ENCODE data around the gene MTHFD1L. TPM values are rescaled to one million over a fixed set of nuclear protein-coding genes. Genes with fewer than 3 reads are reported as not detected.

MTHFD1L gene
- total and polyA plus RNA-seq, 2 of the 8 experiments (the other 6 are each of a cell fraction or from before 2014, with no cell fraction given): 29.2 to 105 TPM

- Histone ChIP-seq H3K9me3 (ENCODE audit: insufficient read depth in 2 of 2, low read depth in 1 of 2, low read length in 1 of 2) (no peaks in the 10 kb centered on the region), H4K8ac (ENCODE audit: extremely low read depth, insufficient read depth, low read length) (no peak overlapping the region), H3K27me3 (replicated peaks in 1 of 4; ENCODE audit: control insufficient read depth in 3 of 4, extremely low read depth in 1 of 4, insufficient read depth in 3 of 4, low read length in 3 of 4) (no peaks in the 10 kb centered on the region), H4K5ac (ENCODE audit: insufficient read length, low read depth, low read length) (no peak overlapping the region), H2AFZ (ENCODE audit: low read length) (no peak overlapping the region), H3K27ac (ENCODE audit: low read depth, low read length) (no peak overlapping the region), H3K79me1 (ENCODE audit: low read depth, low read length) (no peaks in the 10 kb centered on the region; the same call in 1 of the 2 replicates), H3K4me1 (replicated peaks in 1 of 4; ENCODE audit: control insufficient read depth in 3 of 4, insufficient read depth in 4 of 4, low read length in 3 of 4) (no peaks in the 10 kb centered on the region), H3K9ac (replicated peaks in 1 of 4; ENCODE audit: extremely low read depth in 1 of 4, low read depth in 3 of 4, low read length in 3 of 4) (no peak overlapping the region), H4K20me1 (replicated peaks in 1 of 2; ENCODE audit: control insufficient read depth in 1 of 2, insufficient read depth in 2 of 2, low read length in 2 of 2) (peaks cover 0 to 2% of the 10 kb centered on the region in 2 experiments), H3K4me2 (ENCODE audit: insufficient read depth in 1 of 2, low read depth in 2 of 2, low read length in 2 of 2) (no peak overlapping the region), H2BK120ac (replicated peaks; ENCODE audit: low read depth, low read length) (no peak overlapping the region), H3K4me3 (ENCODE audit: extremely low read depth in 1 of 4, insufficient read depth in 2 of 4, low read depth in 3 of 4, low read length in 4 of 4) (no peak overlapping the region), H3K56ac (replicated peaks; ENCODE audit: insufficient read length, low read depth, low read length) (no peak overlapping the region), H4K91ac (replicated peaks; ENCODE audit: insufficient read length, low read length) (no peak overlapping the region), H2BK15ac (ENCODE audit: low read length) (no peak overlapping the region), H3K23me2 (ENCODE audit: low read depth, low read length) (no peaks in the 10 kb centered on the region), H2BK20ac (ENCODE audit: low read length) (no peak overlapping the region), H3K4ac (replicated peaks; ENCODE audit: insufficient read length, low read depth, low read length) (no peak overlapping the region), H3K14ac (ENCODE audit: insufficient read length) (no peak overlapping the region), H3K18ac (ENCODE audit: extremely low read depth, low read length) (no peak overlapping the region), H3K23ac (ENCODE audit: insufficient read length) (no peak overlapping the region), H3K36me3 (ENCODE audit: control insufficient read depth in 2 of 4, insufficient read depth in 4 of 4, low read length in 3 of 4) (peaks cover 2 to 37% (median 8%) of the 10 kb centered on the region in 4 experiments; a peak in 4 of 8 replicates), H3K79me2 (ENCODE audit: control insufficient read depth in 1 of 2, insufficient read depth in 2 of 2, low read length in 2 of 2) (no peaks in the 10 kb centered on the region), H2BK5ac (ENCODE audit: low read depth, low read length) (no peak overlapping the region), H2BK12ac (ENCODE audit: low read depth, low read length) (no peak overlapping the region), H2AK5ac (ENCODE audit: low read depth, low read length) (no peak overlapping the region)
- FAIRE-seq (no peak), DNase-seq (ENCODE audit: low read depth in 1 of 2, low spot score in 2 of 2) (no peak)
- 91% methylated on average over 7 of the region's 7 CpGs; no CpG with 5 or more reads in 1 of the 2 experiments for WGBS, 2 experiments (ENCODE audit: extremely low coverage in 1 of 2, insufficient coverage in 1 of 2, insufficient read length in 1 of 2, insufficient replicate concordance in 2 of 2, low coverage in 1 of 2, low lambda C conversion rate in 2 of 2, missing lambda C conversion rate in 1 of 2)
- ChIA-PET POLR2A (ENCODE audit: partially characterized antibody) (no interaction called here), CTCF (ENCODE audit: partially characterized antibody) (interaction anchor here (1.2 to 2.4 kb wide), 5 partner anchors 9 to 415 kb away, joined by 4 to 9 read pairs (median 6); no protein-coding TSS in a partner anchor)
- TF ChIP-seq POLR2AphosphoS5 (IDR thresholded peaks at IDR 0.05; ENCODE audit: low read depth, low read length): no peak
- no peak for TF ChIP-seq POU5F1 (IDR thresholded peaks at IDR 0.05; ENCODE audit: low read depth, low read length)
- TF ChIP-seq CHD2 (IDR thresholded peaks at IDR 0.05; ENCODE audit: low read length): no peak
- TF ChIP-seq SIRT6 (IDR thresholded peaks at IDR 0.05; ENCODE audit: low read length): no peak
- TF ChIP-seq SUZ12 (IDR thresholded peaks at IDR 0.05; ENCODE audit: low read length): no peak
- TF ChIP-seq TAF1 (IDR thresholded peaks at IDR 0.05; ENCODE audit: low read depth, low read length): no peak
- TF ChIP-seq, protein P1, sequence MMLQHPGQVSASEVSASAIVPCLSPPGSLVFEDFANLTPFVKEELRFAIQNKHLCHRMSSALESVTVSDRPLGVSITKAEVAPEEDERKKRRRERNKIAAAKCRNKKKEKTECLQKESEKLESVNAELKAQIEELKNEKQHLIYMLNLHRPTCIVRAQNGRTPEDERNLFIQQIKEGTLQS (IDR thresholded peaks at IDR 0.05; ENCODE audit: insufficient read depth, low read depth, low read length): no peak
- no peak for TF ChIP-seq SP4 (IDR thresholded peaks at IDR 0.05; ENCODE audit: low read length)
- no peak for TF ChIP-seq ZNF274 (IDR thresholded peaks at IDR 0.05; ENCODE audit: borderline replicate concordance, extremely low read depth, low read length)
- no peak for TF ChIP-seq SP1 (IDR thresholded peaks at IDR 0.05; ENCODE audit: low read depth, low read length)
- TF ChIP-seq PHF8 (conservative IDR thresholded peaks at IDR 0.05; ENCODE audit: low read depth, low read length): no peak
- TF ChIP-seq SIN3A (conservative IDR thresholded peaks at IDR 0.05 in 1 of 2, IDR thresholded peaks at IDR 0.05 in 1 of 2; ENCODE audit: low read depth in 1 of 2, low read length in 2 of 2): no peak
- no peak for TF ChIP-seq GABPA (IDR thresholded peaks at IDR 0.05; ENCODE audit: borderline replicate concordance, insufficient read depth, low read length)
- no peak for TF ChIP-seq BCL11A (IDR thresholded peaks at IDR 0.05; ENCODE audit: low read depth in 2 of 2, low read length in 2 of 2)
- TF ChIP-seq KDM4A (IDR thresholded peaks at IDR 0.05; ENCODE audit: low read depth, low read length, severe bottlenecking): no peak
These were observed 50.4 kb downstream of the MTHFD1L start for GRCh38 chr6:150915880-150916265.

Measured in H1 (cell line).